Right atrium auricular region (tissue), 2 donors: ENCODE data around the gene RRP15. TPM values are rescaled to one million over a fixed set of nuclear protein-coding genes. Genes with fewer than 3 reads are reported as not detected.

Experiments
- DNase-seq: peaks from one replicate; pipeline ENCODE4 v3.0.0-alpha.2; 2019; ENCODE audit warnings: low spot score
- H3K27ac ChIP-seq, 2 donors: fragments of 200-600 bp; sonication (generic); 1 replicate in 1 of 2; 2 replicates in 1 of 2; pipeline ENCODE4 v1.5.1; 2016 to 2019
- H3K27me3 ChIP-seq, 2 donors: fragments of 200-600 bp; sonication (generic); one replicate each; pipeline versions ENCODE4 v1.5.1 to v1.6.0; 2017 to 2019
- H3K36me3 ChIP-seq: fragments of 200-600 bp; sonication (generic); one replicate; pipeline ENCODE4 v1.5.1; 2016
- H3K4me1 ChIP-seq, 2 donors: fragments of 200-600 bp; sonication (generic); one replicate each; pipeline versions ENCODE4 v1.5.1 to v1.6.0; 2017 to 2019
- H3K4me3 ChIP-seq, 2 donors: fragments of 200-600 bp; sonication (generic); 1 replicate in 1 of 2; 2 replicates in 1 of 2; pipeline ENCODE4 v1.5.1; 2017 to 2019; ENCODE audit warnings: mild to moderate bottlenecking in 1 of 2, moderate library complexity in 1 of 2
- H3K9me3 ChIP-seq, 2 donors: fragments of 200-600 bp; sonication (generic); one replicate each; pipeline ENCODE4 v1.5.1; 2019
- total RNA-seq, 2 donors: library from RNA; depleted of rRNA; stranded (reverse); fragments of >200 nt; gene quantifications; one replicate each; pipeline ENCODE4 v1.1.0, GENCODE V29; 2016
- TF ChIP-seq, protein P1 (sequence below), 2 donors: fragments of 200-600 bp; sonication (generic); IDR thresholded peaks; one replicate each; pipeline ENCODE4 v1.5.1; 2019; ENCODE audit warnings: antibody characterized with exemption in 2 of 2

Gene RRP15
- total RNA-seq, 2 donors from 2014 or later: 5.3 to 6.2 TPM

DNA sequence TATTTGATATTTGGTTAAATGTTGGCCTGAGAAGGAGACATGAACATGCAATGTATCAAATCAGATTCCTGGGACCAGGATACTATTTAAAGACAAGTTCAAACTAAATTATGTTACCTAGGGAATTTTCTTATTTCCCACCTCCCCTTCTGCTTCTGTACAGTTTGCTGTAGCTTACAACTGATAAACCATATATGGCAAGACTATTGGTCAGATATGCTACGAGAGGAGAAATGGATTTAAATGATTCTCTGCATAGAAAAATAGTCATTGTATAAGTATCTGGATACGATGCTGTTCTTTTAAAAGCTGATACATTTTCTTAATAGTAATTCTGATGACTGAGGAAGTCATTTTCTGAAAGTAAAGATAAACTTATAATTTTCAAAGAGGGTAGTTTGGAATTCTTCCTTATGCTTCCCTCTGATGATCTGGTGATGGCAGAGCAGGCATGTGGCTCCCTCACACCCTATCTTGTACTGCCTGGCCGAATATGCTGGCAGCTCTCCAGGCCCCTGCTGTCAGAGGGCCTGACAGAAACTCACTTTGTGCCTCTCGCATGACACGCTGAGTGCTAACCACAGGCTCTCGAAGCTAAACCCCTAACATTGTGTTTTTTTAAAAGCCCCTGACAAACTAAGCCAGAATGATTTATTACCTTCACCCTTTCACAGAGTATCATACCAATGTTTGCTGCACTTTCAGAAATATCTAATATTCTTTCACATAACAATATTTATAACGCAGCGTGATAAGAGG, 19.4 kb downstream of the RRP15 start:
- Histone ChIP-seq H3K4me1 (peaks cover 0 to 8% of the 10 kb centered on the region in 2 donors), H3K27ac (peak overlapping the region; percentile 56 to 81), H3K4me3 (no peak overlapping the region), H3K9me3 (no peaks in the 10 kb centered on the region), H3K36me3 (no peaks in the 10 kb centered on the region), H3K27me3 (no peaks in the 10 kb centered on the region)
- DNase-seq: no peak
- TF ChIP-seq, protein P1, sequence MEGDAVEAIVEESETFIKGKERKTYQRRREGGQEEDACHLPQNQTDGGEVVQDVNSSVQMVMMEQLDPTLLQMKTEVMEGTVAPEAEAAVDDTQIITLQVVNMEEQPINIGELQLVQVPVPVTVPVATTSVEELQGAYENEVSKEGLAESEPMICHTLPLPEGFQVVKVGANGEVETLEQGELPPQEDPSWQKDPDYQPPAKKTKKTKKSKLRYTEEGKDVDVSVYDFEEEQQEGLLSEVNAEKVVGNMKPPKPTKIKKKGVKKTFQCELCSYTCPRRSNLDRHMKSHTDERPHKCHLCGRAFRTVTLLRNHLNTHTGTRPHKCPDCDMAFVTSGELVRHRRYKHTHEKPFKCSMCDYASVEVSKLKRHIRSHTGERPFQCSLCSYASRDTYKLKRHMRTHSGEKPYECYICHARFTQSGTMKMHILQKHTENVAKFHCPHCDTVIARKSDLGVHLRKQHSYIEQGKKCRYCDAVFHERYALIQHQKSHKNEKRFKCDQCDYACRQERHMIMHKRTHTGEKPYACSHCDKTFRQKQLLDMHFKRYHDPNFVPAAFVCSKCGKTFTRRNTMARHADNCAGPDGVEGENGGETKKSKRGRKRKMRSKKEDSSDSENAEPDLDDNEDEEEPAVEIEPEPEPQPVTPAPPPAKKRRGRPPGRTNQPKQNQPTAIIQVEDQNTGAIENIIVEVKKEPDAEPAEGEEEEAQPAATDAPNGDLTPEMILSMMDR (IDR thresholded peaks at IDR 0.05): no peak

DNA sequence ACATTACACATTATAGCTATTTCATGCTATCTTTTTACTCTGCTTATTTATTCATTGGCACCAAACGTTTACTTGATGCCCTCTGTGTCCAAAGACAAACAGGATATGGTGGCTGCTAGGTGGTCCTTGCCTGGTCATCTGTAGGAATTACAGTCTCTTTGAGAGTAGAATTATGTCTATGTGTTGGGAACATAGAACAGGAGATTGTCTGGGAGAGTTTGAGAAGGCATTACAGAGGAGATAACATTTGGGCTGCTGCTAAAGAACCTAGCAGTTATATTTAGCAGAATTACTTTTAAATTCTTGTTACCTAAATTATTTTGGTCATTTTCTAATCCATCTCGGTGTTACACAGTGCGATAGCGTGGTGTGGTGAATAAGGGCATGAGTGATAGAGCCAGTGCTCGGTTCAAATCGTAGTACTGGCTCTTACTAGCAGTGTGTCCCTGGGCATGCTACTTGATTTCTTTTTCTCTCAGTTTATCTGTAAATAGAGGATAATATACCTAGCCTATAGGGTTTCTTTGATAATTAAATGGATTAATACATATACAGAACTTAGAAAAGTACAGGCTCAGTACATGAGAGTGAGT, 20.5 kb downstream of the RRP15 start:
- H3K27me3 ChIP-seq: no peaks in the 10 kb centered on the region
- TF ChIP-seq, protein P1 (IDR thresholded peaks at IDR 0.05): no peak
- no peaks in the 10 kb centered on the region for H3K36me3 ChIP-seq
- no peak for DNase-seq
- no peaks in the 10 kb centered on the region for H3K9me3 ChIP-seq
- peaks cover 0 to 6% of the 10 kb centered on the region in 2 donors for H3K4me1 ChIP-seq
- peak overlapping the region; percentile 56 to 81 for H3K27ac ChIP-seq
- no peak overlapping the region for H3K4me3 ChIP-seq

DNA sequence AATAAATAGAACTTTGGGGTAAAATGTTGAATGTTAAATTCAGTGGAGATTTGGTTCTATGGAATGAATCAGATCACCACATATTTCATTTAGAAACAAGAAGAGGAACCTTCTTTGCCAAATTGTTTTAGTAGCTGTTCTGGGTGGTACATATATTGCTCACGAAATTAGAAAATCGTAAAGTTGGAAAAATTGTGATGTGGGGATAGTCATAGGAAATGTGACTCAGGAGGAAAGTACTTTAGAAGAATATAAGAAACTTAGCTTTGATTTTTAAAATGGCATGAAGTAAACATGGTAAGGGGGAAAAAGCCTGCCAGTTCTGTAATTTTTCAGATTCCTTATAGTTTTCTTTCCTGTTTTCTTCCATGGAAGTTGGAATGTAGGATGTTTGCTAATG, 27.4 kb downstream of the RRP15 start:
- H3K4me3 ChIP-seq: no peak overlapping the region
- H3K4me1 ChIP-seq: no peaks in the 10 kb centered on the region
- H3K36me3 ChIP-seq: no peaks in the 10 kb centered on the region
- no peaks in the 10 kb centered on the region for H3K9me3 ChIP-seq
- no peaks in the 10 kb centered on the region for H3K27me3 ChIP-seq
- DNase-seq: no peak
- no peak overlapping the region for H3K27ac ChIP-seq
- TF ChIP-seq, protein P1 (IDR thresholded peaks at IDR 0.05): no peak

DNA sequence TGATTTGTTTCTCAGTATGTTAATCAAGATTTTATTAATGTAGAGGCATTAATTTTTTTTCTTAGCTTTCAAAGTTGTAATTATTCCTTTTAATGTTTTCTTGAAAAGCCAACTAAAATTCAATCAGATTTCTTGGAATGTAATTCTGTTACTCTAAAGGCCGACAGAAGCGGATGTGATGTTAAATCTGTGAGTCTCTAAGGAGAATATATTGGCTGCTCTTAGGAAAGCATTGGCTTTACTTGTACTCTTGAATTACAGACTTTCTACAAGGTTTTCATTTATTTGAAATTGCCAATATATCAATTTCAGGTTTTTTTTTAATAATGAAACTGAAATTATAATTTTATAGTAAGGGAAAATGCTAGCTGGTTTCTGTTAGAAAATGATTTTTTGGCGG, 29.2 kb downstream of the RRP15 start:
- Histone ChIP-seq H3K9me3 (no peaks in the 10 kb centered on the region), H3K36me3 (no peaks in the 10 kb centered on the region), H3K27ac (no peak overlapping the region), H3K4me1 (no peaks in the 10 kb centered on the region), H3K27me3 (no peaks in the 10 kb centered on the region), H3K4me3 (no peak overlapping the region)
- no peak for DNase-seq
- TF ChIP-seq, protein P1 (IDR thresholded peaks at IDR 0.05): no peak

DNA sequence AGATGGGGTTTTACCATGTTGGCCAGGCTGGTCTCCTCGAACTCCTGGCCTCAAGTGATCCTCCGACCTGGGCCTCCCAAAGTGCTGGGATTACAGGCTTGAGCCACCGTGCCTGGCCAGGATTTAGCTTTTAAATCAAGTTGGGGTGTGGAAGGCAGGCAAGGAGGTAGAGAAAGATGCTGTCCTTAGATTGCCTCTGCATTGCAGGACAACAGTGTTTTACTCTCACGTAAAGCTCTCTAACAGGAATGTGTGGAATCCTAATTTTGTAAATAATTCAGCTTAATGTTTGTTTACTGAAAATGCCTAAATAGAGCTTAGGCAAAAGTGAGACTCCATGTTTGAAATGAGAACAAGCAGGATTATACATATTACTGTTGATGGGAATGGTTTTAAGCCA, 30.5 kb downstream of the RRP15 start:
- H3K4me1 ChIP-seq: no peaks in the 10 kb centered on the region
- H3K4me3 ChIP-seq: no peak overlapping the region
- no peak for DNase-seq
- H3K36me3 ChIP-seq: no peaks in the 10 kb centered on the region
- no peak overlapping the region for H3K27ac ChIP-seq
- H3K9me3 ChIP-seq: no peaks in the 10 kb centered on the region
- TF ChIP-seq, protein P1 (IDR thresholded peaks at IDR 0.05): no peak
- H3K27me3 ChIP-seq: no peaks in the 10 kb centered on the region
